Neural cell (in vitro differentiated cells): Measurements from ENCODE around the gene DPM2.

Experiments used
- CTCF ChIP-seq: fragments of 450-650 bp; IDR thresholded peaks from 2 replicates; pipeline ENCODE4 v1.5.1; 2014; ENCODE audit warnings: antibody characterized with exemption, mild to moderate bottlenecking, moderate library complexity; ENCODE audit not compliant: poor library complexity, severe bottlenecking
- EP300 ChIP-seq: fragments of 450-650 bp; conservative IDR thresholded peaks from 2 replicates; pipeline ENCODE4 v1.6.1; 2014; ENCODE audit warnings: antibody characterized with exemption, mild to moderate bottlenecking, moderate library complexity; ENCODE audit not compliant: poor library complexity, severe bottlenecking
- EZH2 ChIP-seq: fragments of 200-600, 300-800 bp; shearing (Covaris generic), sonication (generic); IDR thresholded peaks from 2 replicates; pipeline ENCODE4 v1.6.1; 2014; ENCODE audit warnings: antibody characterized with exemption, low read length, borderline replicate concordance, mild to moderate bottlenecking; ENCODE audit not compliant: insufficient read depth, poor library complexity, severe bottlenecking
- MXI1 ChIP-seq: fragments of 450-650 bp; conservative IDR thresholded peaks from 2 replicates; pipeline ENCODE4 v1.6.1; 2014; ENCODE audit warnings: antibody characterized with exemption, mild to moderate bottlenecking; ENCODE audit not compliant: poor library complexity, severe bottlenecking
- POLR2AphosphoS5 ChIP-seq: IDR thresholded peaks from 2 replicates; pipeline ENCODE4 v1.6.1; 2012
- RAD21 ChIP-seq: fragments of 450-650 bp; conservative IDR thresholded peaks from 2 replicates; pipeline ENCODE4 v1.6.1; 2014; ENCODE audit warnings: antibody characterized with exemption, mild to moderate bottlenecking, moderate library complexity
- REST ChIP-seq: IDR thresholded peaks from 2 replicates; pipeline ENCODE4 v1.6.1; 2012; ENCODE audit warnings: borderline replicate concordance
- SMC3 ChIP-seq: fragments of 450-650 bp; conservative IDR thresholded peaks from 2 replicates; pipeline ENCODE4 v1.6.1; 2014; ENCODE audit warnings: antibody characterized with exemption, mild to moderate bottlenecking, moderate library complexity; ENCODE audit not compliant: poor library complexity
- TAF1 ChIP-seq: IDR thresholded peaks from 2 replicates; pipeline ENCODE4 v1.6.1; 2012; ENCODE audit warnings: low read depth

GRCh38 chr9:127974001-127974768, 36.5 kb upstream of the DPM2 start:
- TF ChIP-seq TAF1, result no peak
- no peak for TF ChIP-seq CTCF
- no peak for TF ChIP-seq RAD21
- TF ChIP-seq EZH2, result no peak
- TF ChIP-seq EP300, result no peak
- TF ChIP-seq SMC3, result no peak
- TF ChIP-seq REST, result no peak
- no peak for TF ChIP-seq POLR2AphosphoS5
- TF ChIP-seq MXI1, result no peak
